Measurements from ENCODE around the gene SYCE3.

DNA sequence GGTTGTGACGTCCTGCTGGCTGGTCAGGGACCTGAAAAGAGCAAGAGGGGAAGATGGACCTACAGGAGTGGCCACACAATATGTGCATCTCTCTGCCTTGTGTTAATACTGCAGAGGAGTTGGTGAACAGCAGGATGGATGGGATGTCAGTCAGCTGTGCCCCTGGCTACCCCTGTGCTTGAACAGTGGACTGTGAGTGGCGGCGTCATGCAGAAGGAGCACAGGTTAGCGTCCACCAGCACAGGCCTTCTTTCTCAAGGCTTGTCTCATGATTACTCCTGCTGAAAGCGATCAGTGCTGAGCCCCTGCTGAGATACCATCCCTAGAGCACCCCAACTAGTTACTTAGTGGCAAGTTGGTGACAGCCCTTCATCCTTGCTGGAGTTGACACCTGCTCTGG lies 23.7 kb upstream of the SYCE3 start:
- TF ChIP-seq POLR2A (IDR thresholded peaks at IDR 0.05; ENCODE audit: low read depth, low read length) = no peak
- TF ChIP-seq POLR2AphosphoS5 (IDR thresholded peaks at IDR 0.05; ENCODE audit: low read depth, low read length) = no peak
- no peak for TF ChIP-seq TAF1 (IDR thresholded peaks at IDR 0.05; ENCODE audit: low read depth, low read length)
- TF ChIP-seq SPI1 (IDR thresholded peaks at IDR 0.05; ENCODE audit: low read depth, low read length) = no peak
- TF ChIP-seq PAX5 (IDR thresholded peaks at IDR 0.05; ENCODE audit: insufficient read depth, low read length, severe bottlenecking) = no peak
